Lung (tissue), 12 donors: ENCODE results near the gene LMTK2. TPM values are rescaled to one million over a fixed set of nuclear protein-coding genes. Genes with fewer than 3 reads are reported as not detected.

Experiments
- ATAC-seq: fragments of 200-7000 bp; cut with Tn5 transposase; one replicate; pipeline ENCODE4 v1.9.1; 2020; ENCODE audit warnings: moderate number of reproducible peaks; ENCODE audit not compliant: insufficient read depth, low FRiP score
- DNase-seq, 3 donors: peaks; one replicate each; pipeline ENCODE4 v3.0.0-alpha.2; 2013 to 2017
- H3K27ac ChIP-seq, 2 donors: one replicate each; pipeline ENCODE4 v1.5.1; 2013; ENCODE audit warnings: mild to moderate bottlenecking in 2 of 2, moderate library complexity in 2 of 2, control low read depth in 1 of 2, inconsistent platforms in 1 of 2, low read depth in 1 of 2, low read length in 1 of 2
- H3K27me3 ChIP-seq, 3 donors: one replicate each; pipeline ENCODE4 v1.5.1; 2013; ENCODE audit warnings: low read length in 2 of 3; ENCODE audit not compliant: control insufficient read depth in 3 of 3, insufficient read depth in 3 of 3
- H3K36me3 ChIP-seq, 4 donors: one replicate each; pipeline ENCODE4 v1.5.1; 2013; ENCODE audit warnings: low read length in 4 of 4, mild to moderate bottlenecking in 1 of 4, moderate library complexity in 1 of 4; ENCODE audit not compliant: control insufficient read depth in 4 of 4, insufficient read depth in 4 of 4
- H3K4me1 ChIP-seq, 5 donors: one replicate each; pipeline ENCODE4 v1.5.1; 2013; ENCODE audit warnings: low read length in 5 of 5, mild to moderate bottlenecking in 2 of 5, moderate library complexity in 1 of 5; ENCODE audit not compliant: control insufficient read depth in 5 of 5, insufficient read depth in 5 of 5
- H3K4me3 ChIP-seq: one replicate; pipeline ENCODE4 v1.5.1; 2013; ENCODE audit warnings: mild to moderate bottlenecking, control low read depth, moderate library complexity
- H3K9ac ChIP-seq, 2 donors: one replicate each; pipeline ENCODE4 v1.5.1; 2013; ENCODE audit warnings: low read length in 2 of 2, control low read depth in 1 of 2; ENCODE audit not compliant: insufficient read depth in 1 of 2
- H3K9me3 ChIP-seq, 4 donors: one replicate each; pipeline ENCODE4 v1.5.1; 2013; ENCODE audit warnings: low read length in 3 of 4, mild to moderate bottlenecking in 1 of 4, moderate library complexity in 1 of 4; ENCODE audit not compliant: control insufficient read depth in 4 of 4, insufficient read depth in 3 of 4
- WGBS, 2 donors: extraction: QIAGEN DNeasy Blood & Tissue Kit; methylation state at CpG; one replicate each; pipeline ENCODE4 v1.1.7; 2013; 5-methylcytosine and 5-hydroxymethylcytosine counted together
- polyA plus RNA-seq, 2 donors: library from polyadenylated mRNA; stranded (reverse); fragments of 200-250 nt; gene quantifications; one replicate each; pipeline ENCODE4 v1.2.1, GENCODE V29; 2013
- total RNA-seq, 2 donors: library from RNA; depleted of rRNA in 1 of 2; stranded (reverse); fragments of >200 nt in 1 of 2; gene quantifications; one replicate each; pipeline ENCODE4 v1.2.1, GENCODE V29; 2014 to 2021
- TF ChIP-seq, protein P1 (sequence below): IDR thresholded peaks from 2 replicates; pipeline ENCODE4 v1.5.1; 2012; ENCODE audit warnings: mild to moderate bottlenecking; ENCODE audit errors: control extremely low read depth, extremely low read depth
- donor health status: control.
- donor health status: control.
- donor health status: Bipolar disorder and iron deficiency.
- donor health status: healthy.
- donor health status: DM: yes; HTN: yes; CAD: no.

Gene LMTK2
- total and polyA plus RNA-seq, 4 donors: 6.6 to 25.8 (median 15.7) TPM

DNA sequence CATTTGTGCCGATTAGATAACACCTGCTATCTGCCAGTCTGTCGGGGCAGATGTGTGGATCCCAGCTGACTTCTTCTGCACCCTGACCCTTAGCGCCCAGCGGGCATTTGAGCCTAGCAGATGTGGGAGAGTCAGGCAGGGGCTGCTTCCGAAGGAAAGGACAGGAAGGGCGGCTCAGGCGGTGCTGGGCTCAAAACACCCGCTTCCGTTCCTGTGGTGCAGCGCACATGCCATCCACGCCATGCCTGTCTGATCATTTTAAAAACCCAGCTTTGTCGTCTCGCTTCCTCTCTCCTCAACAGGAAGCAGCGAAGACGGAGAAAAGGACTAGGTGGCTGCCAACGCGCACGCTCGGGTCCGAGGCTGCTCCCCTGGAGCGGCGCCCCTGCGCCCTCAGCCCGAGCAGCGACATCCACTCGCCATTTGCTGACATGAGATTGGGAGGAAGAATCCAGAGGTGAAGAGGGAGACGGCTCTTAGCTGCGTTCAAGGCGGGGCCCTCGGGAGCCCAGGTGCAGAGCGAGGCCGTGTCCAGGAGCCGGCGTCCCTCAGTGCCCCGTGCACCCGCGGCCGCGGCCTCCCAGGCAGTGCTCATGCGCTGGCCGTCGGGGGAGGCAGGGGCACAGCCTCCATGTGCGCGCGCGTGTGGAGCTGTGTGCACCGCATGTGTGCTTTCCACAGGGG, 98.6 kb downstream of the LMTK2 start:
- WGBS, 2 donors: 94 to 97% methylated on average over 47 of the region's 47 CpGs
- Histone ChIP-seq H3K27ac (no peak overlapping the region), H3K9me3 (no peaks in the 10 kb centered on the region), H3K36me3 (peaks cover 0 to 32% (median 0%) of the 10 kb centered on the region in 4 donors), H3K9ac (no peak overlapping the region), H3K4me3 (no peak overlapping the region), H3K4me1 (peaks cover 0 to 3% (median 0%) of the 10 kb centered on the region in 5 donors), H3K27me3 (no peaks in the 10 kb centered on the region)
- TF ChIP-seq, protein P1, sequence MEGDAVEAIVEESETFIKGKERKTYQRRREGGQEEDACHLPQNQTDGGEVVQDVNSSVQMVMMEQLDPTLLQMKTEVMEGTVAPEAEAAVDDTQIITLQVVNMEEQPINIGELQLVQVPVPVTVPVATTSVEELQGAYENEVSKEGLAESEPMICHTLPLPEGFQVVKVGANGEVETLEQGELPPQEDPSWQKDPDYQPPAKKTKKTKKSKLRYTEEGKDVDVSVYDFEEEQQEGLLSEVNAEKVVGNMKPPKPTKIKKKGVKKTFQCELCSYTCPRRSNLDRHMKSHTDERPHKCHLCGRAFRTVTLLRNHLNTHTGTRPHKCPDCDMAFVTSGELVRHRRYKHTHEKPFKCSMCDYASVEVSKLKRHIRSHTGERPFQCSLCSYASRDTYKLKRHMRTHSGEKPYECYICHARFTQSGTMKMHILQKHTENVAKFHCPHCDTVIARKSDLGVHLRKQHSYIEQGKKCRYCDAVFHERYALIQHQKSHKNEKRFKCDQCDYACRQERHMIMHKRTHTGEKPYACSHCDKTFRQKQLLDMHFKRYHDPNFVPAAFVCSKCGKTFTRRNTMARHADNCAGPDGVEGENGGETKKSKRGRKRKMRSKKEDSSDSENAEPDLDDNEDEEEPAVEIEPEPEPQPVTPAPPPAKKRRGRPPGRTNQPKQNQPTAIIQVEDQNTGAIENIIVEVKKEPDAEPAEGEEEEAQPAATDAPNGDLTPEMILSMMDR: no peak
- ATAC-seq (no peak), DNase-seq (no peak)

DNA sequence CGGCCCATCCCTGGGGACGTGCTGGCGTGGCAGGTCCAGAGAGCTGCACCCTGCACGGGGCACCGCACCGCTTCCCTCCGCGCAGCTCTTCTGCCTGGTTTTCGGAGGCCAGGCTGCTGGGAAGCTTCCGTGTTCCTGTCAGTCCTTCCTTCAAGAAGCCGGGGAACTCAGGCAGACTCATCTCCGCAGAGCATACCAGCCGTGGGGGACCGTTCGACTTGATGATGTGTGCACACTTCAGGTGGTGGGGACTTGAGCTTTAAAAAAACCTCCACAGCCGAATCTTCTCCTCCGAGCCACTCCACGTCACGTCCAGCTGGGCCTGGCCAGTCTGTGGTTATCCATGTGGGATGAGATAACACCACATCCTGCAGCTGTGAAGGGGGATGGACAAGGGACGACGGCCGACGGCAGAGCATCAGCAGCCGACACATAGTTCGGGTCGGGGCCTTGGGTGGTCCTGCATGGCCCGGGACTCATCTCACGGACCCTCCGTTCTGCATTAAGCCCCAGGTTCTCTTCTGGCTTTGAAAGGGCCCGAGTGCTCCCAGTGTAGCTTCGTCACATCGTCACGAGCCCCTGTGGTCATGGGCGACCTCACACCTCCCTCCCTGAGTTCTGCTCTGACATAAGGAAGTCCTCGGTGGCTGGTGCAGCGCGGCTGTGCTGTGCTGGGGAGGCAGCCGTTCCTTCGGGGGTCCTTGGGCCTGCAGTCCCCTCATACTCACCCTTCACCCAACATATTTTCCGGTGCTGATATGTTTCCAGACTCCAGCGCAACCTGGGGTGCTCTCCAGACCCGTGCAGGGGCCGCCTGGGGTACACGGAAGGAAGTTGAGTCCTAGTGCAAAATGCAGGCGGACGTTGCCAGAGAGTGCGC, 100.0 kb downstream of the LMTK2 start:
- Histone ChIP-seq H3K4me3 (no peak overlapping the region), H3K4me1 (peaks cover 0 to 3% (median 0%) of the 10 kb centered on the region in 5 donors), H3K27me3 (no peaks in the 10 kb centered on the region), H3K36me3 (peaks cover 0 to 32% (median 0%) of the 10 kb centered on the region in 4 donors), H3K27ac (no peak overlapping the region), H3K9me3 (no peaks in the 10 kb centered on the region), H3K9ac (no peak overlapping the region)
- DNase-seq (no peak), ATAC-seq (no peak)
- 95 to 96% methylated on average over 47 of the region's 47 CpGs for WGBS, 2 donors
- TF ChIP-seq, protein P1: no peak

DNA sequence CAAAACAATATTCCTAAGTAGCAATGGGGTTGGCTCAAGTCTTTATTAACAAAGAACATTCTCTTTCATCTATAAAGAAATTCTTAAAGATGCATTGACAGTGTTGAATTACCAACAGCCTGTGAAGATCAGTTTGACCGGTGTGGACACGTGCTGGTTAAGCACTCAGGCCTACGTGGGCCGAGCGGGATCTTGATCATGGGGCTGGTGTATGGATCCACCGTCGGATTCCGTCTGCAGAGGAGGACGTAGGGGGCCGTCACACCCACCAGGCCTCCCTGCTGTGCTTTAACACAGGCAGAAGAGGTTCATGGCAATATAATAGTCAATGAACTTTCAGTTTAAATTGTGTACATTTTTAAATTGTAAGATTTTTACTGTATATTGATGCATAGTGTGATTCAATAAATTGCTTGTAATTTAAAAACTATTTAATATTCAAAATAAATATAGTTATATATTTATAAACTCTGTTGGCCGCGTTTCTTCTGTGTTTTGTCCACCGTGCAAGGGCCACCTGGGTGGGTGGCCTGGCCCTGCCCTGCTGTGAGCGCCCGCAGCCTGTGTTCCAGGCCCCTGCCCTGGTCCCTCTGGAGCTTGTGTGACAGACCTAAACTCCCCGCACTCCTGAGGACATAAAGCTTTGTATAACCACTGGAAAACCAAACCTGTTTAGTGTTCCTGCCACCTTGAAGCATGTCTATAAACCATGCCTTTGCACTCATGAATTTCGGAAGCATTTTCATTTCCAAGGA, 102.7 kb downstream of the LMTK2 start:
- no peaks in the 10 kb centered on the region for H3K9me3 ChIP-seq
- no peaks in the 10 kb centered on the region for H3K27me3 ChIP-seq
- TF ChIP-seq, protein P1: no peak
- DNase-seq: no peak
- H3K4me1 ChIP-seq: peaks cover 0 to 3% (median 0%) of the 10 kb centered on the region in 5 donors
- no peak overlapping the region for H3K4me3 ChIP-seq
- H3K9ac ChIP-seq: no peak overlapping the region
- peaks cover 0 to 24% (median 0%) of the 10 kb centered on the region in 4 donors for H3K36me3 ChIP-seq
- no peak overlapping the region for H3K27ac ChIP-seq
- no peak for ATAC-seq
- 95 to 98% methylated on average over 17 of the region's 17 CpGs for WGBS, 2 donors
